ENCODE measurements around the gene MYOZ3.
A peak's percentile ranks its signal among the peaks of the same experiment; 100 is the strongest.

Gene MYOZ3

GRCh38 chr5:150690760-150691159, 29.7 kb downstream of the MYOZ3 start:
- TF ChIP-seq, protein P1, sequence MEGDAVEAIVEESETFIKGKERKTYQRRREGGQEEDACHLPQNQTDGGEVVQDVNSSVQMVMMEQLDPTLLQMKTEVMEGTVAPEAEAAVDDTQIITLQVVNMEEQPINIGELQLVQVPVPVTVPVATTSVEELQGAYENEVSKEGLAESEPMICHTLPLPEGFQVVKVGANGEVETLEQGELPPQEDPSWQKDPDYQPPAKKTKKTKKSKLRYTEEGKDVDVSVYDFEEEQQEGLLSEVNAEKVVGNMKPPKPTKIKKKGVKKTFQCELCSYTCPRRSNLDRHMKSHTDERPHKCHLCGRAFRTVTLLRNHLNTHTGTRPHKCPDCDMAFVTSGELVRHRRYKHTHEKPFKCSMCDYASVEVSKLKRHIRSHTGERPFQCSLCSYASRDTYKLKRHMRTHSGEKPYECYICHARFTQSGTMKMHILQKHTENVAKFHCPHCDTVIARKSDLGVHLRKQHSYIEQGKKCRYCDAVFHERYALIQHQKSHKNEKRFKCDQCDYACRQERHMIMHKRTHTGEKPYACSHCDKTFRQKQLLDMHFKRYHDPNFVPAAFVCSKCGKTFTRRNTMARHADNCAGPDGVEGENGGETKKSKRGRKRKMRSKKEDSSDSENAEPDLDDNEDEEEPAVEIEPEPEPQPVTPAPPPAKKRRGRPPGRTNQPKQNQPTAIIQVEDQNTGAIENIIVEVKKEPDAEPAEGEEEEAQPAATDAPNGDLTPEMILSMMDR (IDR thresholded peaks at IDR 0.05), result no peak

GRCh38 chr5:150692276-150692675, 31.2 kb downstream of the MYOZ3 start:
- TF ChIP-seq, protein P1 (IDR thresholded peaks at IDR 0.05), result no peak

- TF ChIP-seq, protein P1 (IDR thresholded peaks at IDR 0.05), result no peak
These were observed 33.6 kb downstream of the MYOZ3 start for GRCh38 chr5:150694612-150695011.

DNA sequence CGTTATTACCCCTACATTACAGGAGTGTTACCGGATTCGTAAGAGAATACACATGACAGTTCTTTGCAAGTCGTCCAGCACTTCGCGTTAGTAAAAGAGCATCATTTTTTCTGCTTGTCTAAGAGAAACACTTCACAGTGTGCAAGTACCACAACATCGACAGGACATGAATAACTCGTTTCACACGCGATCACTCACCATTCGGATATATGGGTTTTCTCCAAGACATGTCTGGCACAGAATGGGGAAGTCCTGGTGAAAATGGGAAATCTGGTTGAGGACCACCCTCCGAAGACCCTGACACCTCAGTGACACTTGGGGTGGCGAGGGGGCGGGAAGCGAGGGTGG, 39.2 kb downstream of the MYOZ3 start:
- TF ChIP-seq, protein P1 (IDR thresholded peaks at IDR 0.05), result no peak

- TF ChIP-seq, protein P1 (IDR thresholded peaks at IDR 0.05), result peak; percentile 67
These were observed 39.7 kb downstream of the MYOZ3 start, which contains the start of gene RBM22 for GRCh38 chr5:150700594-150701377. RBM22 (minus strand) TSS chr5:150701062; CDS start chr5:150700985, 77 bp downstream.

DNA sequence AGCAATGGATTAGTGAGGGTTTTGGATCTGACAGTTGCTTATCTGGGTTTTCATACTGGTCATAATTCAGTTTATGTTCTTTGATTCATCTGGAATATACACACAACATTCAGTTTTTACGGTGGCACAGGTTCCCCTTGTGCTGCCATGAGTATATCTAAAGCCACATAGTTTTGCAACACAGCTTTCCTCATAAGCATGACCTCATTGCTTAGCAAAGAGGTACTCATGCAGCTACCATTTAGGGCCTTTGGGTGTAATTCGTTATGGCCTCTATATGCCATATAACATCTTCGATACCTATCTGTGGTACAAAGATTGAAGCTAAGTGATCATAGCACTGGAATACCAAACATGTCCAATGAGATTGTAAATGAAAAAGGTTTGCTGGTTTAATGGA, 42.7 kb downstream of the MYOZ3 start:
- TF ChIP-seq, protein P1 (IDR thresholded peaks at IDR 0.05), result no peak

DNA sequence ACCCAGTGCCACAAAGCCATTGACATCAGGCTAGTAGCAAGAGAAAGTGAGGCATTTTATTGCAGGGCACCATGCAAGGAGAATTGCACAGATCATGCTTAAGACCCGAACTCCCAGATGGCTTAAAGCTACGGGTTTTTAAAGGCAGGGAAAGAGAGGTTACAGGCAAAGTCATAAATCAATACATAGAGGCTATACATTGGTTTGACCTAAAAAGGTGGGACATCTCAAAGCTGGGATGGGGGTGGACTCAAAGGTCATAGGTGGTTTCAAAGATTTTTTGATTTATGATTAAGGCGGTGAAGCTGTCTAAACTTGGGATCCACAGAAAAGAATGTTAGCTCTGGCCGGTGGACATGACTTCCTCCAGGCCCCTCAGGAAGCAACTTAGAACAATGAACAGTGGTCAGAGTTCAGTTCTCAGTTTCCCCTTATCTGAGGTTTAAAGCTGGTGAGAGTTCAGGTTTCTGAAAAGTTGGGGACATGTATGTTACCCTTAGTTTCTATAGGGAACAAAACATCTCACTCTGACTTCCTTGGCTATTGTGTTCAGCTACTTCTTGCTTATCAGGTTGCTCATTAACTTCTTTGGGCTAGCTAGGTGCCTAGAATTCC, 45.8 kb downstream of the MYOZ3 start:
- TF ChIP-seq, protein P1 (IDR thresholded peaks at IDR 0.05), result no peak

Data from LNCAP (cell line).